Retinal pigment epithelial cell (primary cell): ENCODE results near the gene MBD4.

ENCODE experiments used
- DNase-seq: peaks from one replicate; pipeline ENCODE4 v3.0.0-alpha.2; 2010; ENCODE audit warnings: low read depth
- H3K4me3 ChIP-seq: 2 replicates; pipeline ENCODE4 v1.5.1; 2011; ENCODE audit warnings: mild to moderate bottlenecking, low read length, control low read depth, moderate library complexity
- CTCF ChIP-seq: conservative IDR thresholded peaks from 2 replicates; pipeline ENCODE4 v1.5.1; 2011; ENCODE audit warnings: low read depth, low read length, control low read depth, inconsistent platforms

The MBD4 gene

GRCh38 chr3:129429602-129430001 lies 10.1 kb downstream of the MBD4 start:
- no peak overlapping the region for H3K4me3 ChIP-seq
- no peak for TF ChIP-seq CTCF
- DNase-seq: no peak

- no peak for TF ChIP-seq CTCF
- DNase-seq: no peak
- H3K4me3 ChIP-seq: no peak overlapping the region
These were observed 10.7 kb downstream of the MBD4 start for GRCh38 chr3:129429080-129429451.

DNA sequence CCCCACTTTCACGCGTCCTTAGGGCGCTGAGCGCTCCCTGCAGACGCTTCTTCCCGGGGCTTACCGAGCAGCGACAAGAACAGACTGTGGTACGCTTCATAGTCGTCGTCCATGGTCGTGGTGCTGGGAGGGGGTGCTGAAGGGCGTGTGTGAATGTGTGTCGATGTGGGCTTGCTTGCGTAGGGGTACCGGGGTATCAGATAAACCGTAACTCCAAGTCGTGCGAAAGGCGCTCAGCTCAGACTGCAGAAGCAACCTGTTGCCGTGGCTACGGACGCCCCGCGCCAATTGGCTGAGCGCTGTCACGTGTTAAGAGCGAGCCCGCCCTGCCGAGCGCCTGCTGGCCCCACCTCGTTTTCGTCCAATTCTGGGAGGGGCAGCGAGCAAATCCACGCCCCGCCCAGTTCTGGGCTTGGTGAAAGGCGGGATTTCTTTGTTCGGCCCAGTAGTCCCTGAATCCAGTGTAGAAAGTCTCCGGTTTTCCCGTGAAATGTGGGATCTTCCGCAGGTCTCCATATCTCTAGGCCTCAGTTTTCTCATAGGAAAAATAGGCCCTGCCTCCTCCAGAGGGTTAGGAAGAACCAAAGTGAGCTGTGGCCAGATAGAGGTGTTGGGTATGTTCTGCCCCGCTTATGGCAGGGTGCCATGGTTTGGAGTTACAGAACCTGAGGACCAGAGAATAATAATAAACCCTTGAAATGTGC lies 11.2 kb downstream of the MBD4 start, which contains the start of gene EFCAB12:
Gene EFCAB12 (minus strand): TSS at position 261 of the 704 bp plus-strand sequence. CDS start 148 bp downstream, at position 113.
- TF ChIP-seq CTCF: no peak
- DNase-seq: peak; percentile 59
- H3K4me3 ChIP-seq: peak within 1 kb of the TSS; percentile 74

DNA sequence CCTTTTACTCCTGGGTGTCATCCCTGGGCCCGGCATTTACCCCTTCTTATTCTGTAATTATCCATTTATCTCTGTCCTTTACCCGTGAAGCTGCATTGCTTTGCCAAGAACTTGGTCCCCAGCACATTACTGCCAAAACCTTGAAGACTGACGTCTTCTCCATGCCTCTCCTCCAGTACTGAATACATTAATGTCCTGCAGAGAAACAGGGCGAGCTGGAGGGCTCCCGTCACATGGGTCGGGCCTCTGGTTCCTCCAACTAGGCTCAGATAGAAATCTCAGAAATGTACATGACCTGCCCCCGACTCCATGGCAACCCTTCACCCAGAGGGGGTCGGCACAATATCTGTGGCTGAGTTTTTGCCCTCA lies 11.8 kb downstream of the MBD4 start:
- peak overlapping the region; percentile 74 for H3K4me3 ChIP-seq
- no peak for TF ChIP-seq CTCF

DNA sequence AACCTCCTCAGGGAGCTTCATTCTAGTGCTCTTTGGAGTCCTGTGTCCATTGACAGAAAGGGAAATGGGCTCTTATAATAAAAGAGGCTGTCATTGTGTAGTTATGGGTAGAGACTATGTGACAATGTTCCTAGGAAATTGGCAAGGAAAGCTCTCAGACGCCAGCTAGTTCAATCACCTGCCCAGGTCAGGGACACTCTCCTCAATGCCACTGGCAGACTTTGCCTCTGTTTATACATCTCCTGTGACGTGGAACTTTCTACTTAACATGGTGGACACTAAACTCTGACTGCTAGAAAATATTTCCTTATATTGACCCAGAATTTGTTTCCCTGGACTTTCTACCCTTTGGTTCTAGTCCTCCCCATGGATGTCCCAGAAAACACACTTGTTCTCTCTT lies 14.1 kb downstream of the MBD4 start:
- TF ChIP-seq CTCF: no peak
- DNase-seq: no peak
- H3K4me3 ChIP-seq: no peak overlapping the region

More for the DNA sequence above, 11.8 kb downstream of the MBD4 start:
- no peak for DNase-seq

DNA sequence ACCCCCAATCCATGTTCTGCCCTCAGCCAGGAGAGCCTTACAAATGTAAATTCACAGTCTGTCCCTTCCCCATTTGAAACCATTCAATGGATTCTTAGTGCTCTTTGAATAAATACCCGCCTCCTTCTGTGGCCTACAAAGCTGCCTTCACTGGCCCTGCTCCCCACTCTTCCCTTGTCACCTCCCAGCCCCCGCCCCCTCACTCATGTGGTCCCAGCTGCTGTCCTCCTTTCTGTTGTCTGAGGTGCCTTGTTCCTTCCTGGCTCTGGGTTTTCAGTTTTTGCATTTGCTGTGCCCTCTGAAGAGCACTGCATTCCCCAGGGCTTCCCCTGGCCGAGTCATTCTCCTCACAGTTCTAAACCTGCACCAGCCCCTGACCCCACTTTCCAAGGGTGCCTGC lies 14.5 kb downstream of the MBD4 start:
- DNase-seq: no peak
- H3K4me3 ChIP-seq: no peak overlapping the region
- TF ChIP-seq CTCF: no peak

DNA sequence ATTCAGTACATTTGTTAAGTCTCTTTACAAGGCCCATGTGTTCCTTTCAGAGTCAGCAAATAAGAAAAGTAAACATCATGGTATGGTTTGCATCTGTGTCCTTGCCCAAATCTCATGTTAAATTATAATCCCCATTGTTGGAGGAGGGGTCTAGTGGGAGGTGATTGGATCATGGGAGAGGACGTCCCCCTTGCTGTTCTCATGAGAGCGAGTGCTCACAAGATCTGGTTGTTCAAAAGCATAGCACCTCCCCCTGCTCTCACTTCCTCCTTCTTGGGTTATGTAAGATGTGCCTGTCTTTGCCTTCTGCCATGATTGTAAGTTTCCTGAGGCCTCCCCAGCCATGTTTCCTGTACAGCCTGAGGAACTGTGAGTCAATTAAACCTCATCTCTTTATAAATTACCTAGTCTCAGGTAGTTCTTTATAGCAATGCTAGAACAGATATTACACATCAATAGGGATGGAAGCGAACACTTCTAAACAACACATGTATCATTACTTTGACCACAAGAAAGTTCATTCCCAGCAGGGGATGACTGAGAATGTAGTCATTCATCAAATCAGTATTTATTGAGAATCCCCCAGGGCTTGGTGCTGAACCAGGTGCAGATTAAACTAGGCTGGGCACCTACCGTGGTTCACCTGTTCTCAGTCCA lies 15.4 kb downstream of the MBD4 start:
- no peak for DNase-seq
- no peak for TF ChIP-seq CTCF

More for the DNA sequence above, 15.4 kb downstream of the MBD4 start:
- no peak overlapping the region for H3K4me3 ChIP-seq
